K562 (cell line): ENCODE results near the gene SPG21. TPM values are rescaled to one million over a fixed set of nuclear protein-coding genes. Genes with fewer than 3 reads are reported as not detected.

Experiments used
- ATAC-seq: fragments of 200-7000 bp; cut with Tn5 transposase; 3 replicates; pipeline ENCODE4 v1.9.1; 2020; ENCODE audit warnings: moderate library complexity
- BruUV-seq: library from RNA; stranded (reverse); fragments of 400-500 nt; replicated peaks from 2 replicates; lab custom pipeline; 2021; lab: Mats Ljungman, UMichigan
- CTCF ChIA-PET: fragments of 300-600 bp; formaldehyde crosslinking; extraction: SDS; loops from one replicate; lab custom pipeline; 2021; ENCODE audit warnings: low intra/inter-chr PET ratio; lab: Yijun Ruan, JAX
- POLR2A ChIA-PET: fragments of 300-600, 350-650 bp; sonication (Branson Sonifier 250); formaldehyde crosslinking; extraction: SDS; loops from one replicate; lab custom pipeline; 2021; ENCODE audit warnings: antibody characterized with exemption, inconsistent platforms; lab: Yijun Ruan, JAX
- DNase-seq, 4 experiments: peaks; one replicate each; pipeline versions ENCODE4 v3.0.0 to v3.0.0-alpha.2; 2011 to 2018; ENCODE audit warnings: low spot score in 3 of 4, mixed read lengths in 3 of 4; ENCODE audit errors: extremely low read depth in 1 of 4
- FAIRE-seq: peaks from 2 replicates; lab custom pipeline; 2011; peaks lifted over from hg19 to GRCh38; lab: Jason Lieb, UNC
- H2AFZ ChIP-seq: 2 replicates; pipeline ENCODE4 v1.6.0; 2011; ENCODE audit warnings: low read depth, low read length, control low read depth, inconsistent platforms
- H3K27ac ChIP-seq: fragments of 200-600 bp; 3 replicates; pipeline ENCODE4 v1.8.0; 2011; ENCODE audit warnings: low read depth, mild to moderate bottlenecking, control low read depth, inconsistent platforms, low read length, moderate library complexity, mixed read lengths; ENCODE audit errors: extremely low read depth
- H3K27me3 ChIP-seq, 2 experiments: fragments of 300-600 bp in 1 of 2; 2 replicates in 1 of 2; 3 replicates in 1 of 2; pipeline versions ENCODE4 v1.6.0 to v1.8.0; 2011; ENCODE audit warnings: inconsistent platforms in 2 of 2, low read length in 2 of 2, mild to moderate bottlenecking in 1 of 2, mixed read lengths in 1 of 2, moderate library complexity in 1 of 2; ENCODE audit not compliant: control insufficient read depth in 2 of 2, insufficient read depth in 2 of 2
- H3K36me3 ChIP-seq: fragments of 300-600 bp; 3 replicates; pipeline ENCODE4 v1.8.0; 2011; ENCODE audit warnings: mild to moderate bottlenecking, low read length, inconsistent platforms; ENCODE audit not compliant: control insufficient read depth, insufficient read depth
- H3K4me1 ChIP-seq, 2 experiments: fragments of 200-600 bp in 1 of 2; replicated peaks in 1 of 2; 2 replicates in 1 of 2; 3 replicates in 1 of 2; pipeline versions ENCODE4 v1.5.1 to v1.8.0; 2011; ENCODE audit warnings: inconsistent platforms in 2 of 2, low read length in 2 of 2, mild to moderate bottlenecking in 1 of 2, mixed read lengths in 1 of 2, moderate library complexity in 1 of 2; ENCODE audit not compliant: control insufficient read depth in 2 of 2, insufficient read depth in 2 of 2
- H3K4me2 ChIP-seq: 2 replicates; pipeline ENCODE4 v1.6.1; 2011; ENCODE audit warnings: low read length, control low read depth, inconsistent platforms, mixed read lengths; ENCODE audit not compliant: insufficient read depth
- H3K4me3 ChIP-seq: fragments of 200-600 bp; sonication (generic), shearing (Covaris generic); 2 replicates; pipeline ENCODE4 v1.5.1; 2016; ENCODE audit warnings: control low read depth, inconsistent platforms
- H3K79me2 ChIP-seq: fragments of 200-600 bp; 3 replicates; pipeline ENCODE4 v1.8.0; 2011; ENCODE audit warnings: low read length, inconsistent platforms; ENCODE audit not compliant: control insufficient read depth, insufficient read depth
- H3K9ac ChIP-seq, 2 experiments: 2 replicates each; pipeline versions ENCODE4 v1.6.0 to v1.6.1; 2011; ENCODE audit warnings: low read depth in 2 of 2, low read length in 2 of 2, control low read depth in 1 of 2, inconsistent platforms in 1 of 2, mild to moderate bottlenecking in 1 of 2, mixed read lengths in 1 of 2; ENCODE audit not compliant: insufficient read depth in 1 of 2
- H3K9me1 ChIP-seq: one replicate; pipeline ENCODE4 v1.6.0; 2011; ENCODE audit warnings: inconsistent platforms, mild to moderate bottlenecking, low read length, moderate library complexity; ENCODE audit not compliant: control insufficient read depth, insufficient read depth
- H3K9me3 ChIP-seq: replicated peaks from 2 replicates; pipeline ENCODE4 v1.5.1; 2011; ENCODE audit warnings: low read depth, low read length, inconsistent platforms; ENCODE audit not compliant: control insufficient read depth, insufficient read depth
- H4K20me1 ChIP-seq: replicated peaks from 2 replicates; pipeline ENCODE4 v1.6.1; 2011; ENCODE audit warnings: low read length, inconsistent platforms, mixed read lengths; ENCODE audit not compliant: control insufficient read depth, insufficient read depth
- BHLHE40 ChIP-seq: IDR thresholded peaks from 2 replicates; pipeline ENCODE4 v1.6.1; 2011; ENCODE audit warnings: low read length, improper control_type of control experiment
- CBX5 ChIP-seq: IDR thresholded peaks from 2 replicates; pipeline ENCODE4 v1.6.1; 2014; ENCODE audit warnings: low read depth, borderline replicate concordance
- DNMT1 ChIP-seq: fragments of 450-650 bp; IDR thresholded peaks from 2 replicates; pipeline ENCODE4 v1.6.1; 2016; ENCODE audit warnings: antibody characterized with exemption, mild to moderate bottlenecking
- EP300 ChIP-seq: IDR thresholded peaks from 2 replicates; pipeline ENCODE4 v1.6.1; 2012; ENCODE audit warnings: low read length, improper control_type of control experiment
- JUN ChIP-seq, 2 experiments: sonication (generic) in 1 of 2; formaldehyde crosslinking in 1 of 2; IDR thresholded peaks; 2 replicates each; pipeline versions ENCODE4 v1.6.1 to v1.8.0; 2012 to 2022; ENCODE audit warnings: borderline replicate concordance in 2 of 2, mild to moderate bottlenecking in 2 of 2, improper control_type of control experiment in 1 of 2, low read depth in 1 of 2, low read length in 1 of 2, missing genetic modification reagents in 1 of 2
- NFIC ChIP-seq: fragments of 450-650 bp; IDR thresholded peaks from 2 replicates; pipeline ENCODE4 v1.6.1; 2017; ENCODE audit warnings: mild to moderate bottlenecking, inconsistent platforms
- POLR2G ChIP-seq: fragments of 200-400 bp; formaldehyde crosslinking; IDR thresholded peaks from 2 replicates; pipeline ENCODE4 v1.6.1; 2017; ENCODE audit warnings: low read depth, mild to moderate bottlenecking, antibody characterized with exemption, low read length, moderate library complexity
- STAT5A ChIP-seq: IDR thresholded peaks from 2 replicates; pipeline ENCODE4 v1.6.1; 2012; ENCODE audit warnings: low read length, inconsistent platforms, borderline replicate concordance
- TCF7 ChIP-seq: sonication (generic); IDR thresholded peaks from 2 replicates; pipeline ENCODE4 v1.6.1; 2016; ENCODE audit warnings: antibody characterized with exemption, borderline replicate concordance
- TEAD4 ChIP-seq, 2 experiments: sonication (generic) in 1 of 2; formaldehyde crosslinking in 1 of 2; IDR thresholded peaks; 2 replicates each; pipeline versions ENCODE4 v1.6.1 to v1.8.0; 2012 to 2022; ENCODE audit warnings: borderline replicate concordance in 1 of 2, inconsistent platforms in 1 of 2, low read length in 1 of 2, mild to moderate bottlenecking in 1 of 2, missing genetic modification reagents in 1 of 2
- ZNF174 ChIP-seq: fragments of 250-450 bp; sonication (Bioruptor Pico); IDR thresholded peaks from 2 replicates; pipeline ENCODE4 v1.4.0; 2020; ENCODE audit warnings: mild to moderate bottlenecking
- ZNF778 ChIP-seq: fragments of 450-650 bp; formaldehyde crosslinking; IDR thresholded peaks from 2 replicates; pipeline ENCODE4 v1.4.0; 2020; ENCODE audit warnings: mild to moderate bottlenecking, moderate library complexity
- WGBS: fragments of 100-300 bp; shearing (Covaris generic); methylation state at CpG from one replicate; pipeline ENCODE4 v1.1.6; 2016; ENCODE audit warnings: low coverage, mixed read lengths; ENCODE audit not compliant: insufficient coverage; ENCODE audit errors: missing lambda C conversion rate; 5-methylcytosine and 5-hydroxymethylcytosine counted together
- in situ Hi-C: fragments of 300-500 bp; cut with MboI; formaldehyde crosslinking; loops from 4 replicates; pipeline ENCODE4 v1.15.0; 2018; ENCODE audit warnings: inconsistent platforms, mixed read lengths
- intact Hi-C: fragments of 100-400 bp; cut with micrococcal nuclease; formaldehyde crosslinking; loops from 2 replicates; pipeline ENCODE4 v1.14.2; 2022
- polyA plus RNA-seq, 8 experiments: library from polyadenylated mRNA; depleted of rRNA in 4 of 8; stranded (reverse) in 5 of 8; unstranded in 3 of 8; fragments of >200 nt; fragmentation: Nextera tagmentation in 2 of 8; fragmentation: Illumina TruSeq in 1 of 8; extraction: Ambion mirVana in 2 of 8; extraction: Trizol in 1 of 8; gene quantifications; 2 replicates each; pipeline versions ENCODE4 v1.2.1 to v1.2.3, GENCODE V29; 2011 to 2014; ENCODE audit warnings: inconsistent platforms in 1 of 8, missing spikeins in 1 of 8
- total RNA-seq, 7 experiments: library from RNA; depleted of rRNA in 6 of 7; stranded (reverse); fragments of >200 nt in 6 of 7; fragmentation: Illumina TruSeq in 2 of 7; extraction: Trizol in 2 of 7; gene quantifications; 2 replicates each; pipeline versions ENCODE4 v1.2.1 to v1.2.3, GENCODE V29; 2011 to 2021; ENCODE audit warnings: low replicate concordance in 1 of 7
- TF ChIP-seq, protein P1 (sequence below): sonication (generic); formaldehyde crosslinking; IDR thresholded peaks from 2 replicates; pipeline ENCODE4 v1.8.0; 2022; ENCODE audit warnings: mild to moderate bottlenecking, missing genetic modification reagents, borderline replicate concordance
- TF ChIP-seq, protein P2 (sequence below): sonication (generic); formaldehyde crosslinking; IDR thresholded peaks from 2 replicates; pipeline ENCODE4 v1.5.0; 2020; ENCODE audit warnings: missing genetic modification reagents
- TF ChIP-seq, protein P3 (sequence below): fragments of 250-450 bp; sonication (Bioruptor Pico); IDR thresholded peaks from 2 replicates; pipeline ENCODE4 v1.4.0; 2020; ENCODE audit warnings: mild to moderate bottlenecking, moderate library complexity

SPG21 gene
- total and polyA plus RNA-seq, 9 of the 15 experiments (the other 6 are each of a cell fraction or from before 2014, with no cell fraction given), result 22.8 to 98.8 (median 65.1) TPM

DNA sequence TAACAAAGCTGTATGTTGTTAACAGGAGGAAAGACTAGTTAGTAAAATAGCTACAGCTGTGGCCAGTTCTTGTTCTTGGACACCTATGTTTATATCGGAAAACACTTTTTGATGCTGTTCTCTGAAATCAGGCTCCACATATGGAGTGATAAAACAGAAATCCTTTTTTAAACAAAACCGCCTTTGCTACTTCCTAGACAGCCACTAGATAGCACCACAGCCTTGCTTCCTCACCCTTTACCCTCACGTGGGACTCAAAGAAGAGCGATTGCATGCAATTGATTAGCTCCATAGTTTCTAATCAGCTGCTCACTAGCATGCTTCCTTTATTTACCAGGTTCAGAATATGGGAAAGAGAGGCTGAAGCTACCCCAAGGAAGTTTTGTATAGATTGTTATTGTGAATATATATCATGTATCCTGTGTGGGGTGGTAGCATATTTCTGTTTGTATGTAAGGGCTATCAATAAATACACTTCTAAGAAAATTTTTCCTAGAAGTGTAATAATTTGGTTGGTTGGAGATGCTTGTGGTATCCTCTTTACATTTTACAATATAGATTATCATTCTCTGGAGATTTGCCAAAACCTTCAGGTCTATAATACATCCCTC, 44.0 kb upstream of the SPG21 start:
- H3K9ac ChIP-seq, result no peak overlapping the region
- no peak overlapping the region for H3K27ac ChIP-seq
- H3K9me3 ChIP-seq, result no peaks in the 10 kb centered on the region
- peaks cover 6% of the 10 kb centered on the region for H3K79me2 ChIP-seq
- H3K9me1 ChIP-seq, result no peaks in the 10 kb centered on the region
- H3K4me1 ChIP-seq, result peaks cover 3 to 7% of the 10 kb centered on the region in 2 experiments; a peak in 3 of 5 replicates
- FAIRE-seq (peak; percentile 64), ATAC-seq (peak; percentile 59), DNase-seq (peak; percentile 27 to 53 (median 44))
- no peak overlapping the region for H3K4me2 ChIP-seq
- H3K36me3 ChIP-seq, result no peaks in the 10 kb centered on the region
- no peaks in the 10 kb centered on the region for H4K20me1 ChIP-seq
- WGBS, result 0% methylated on average over 4 of the region's 4 CpGs
- CTCF ChIA-PET, result interaction anchor here (0.6 to 2.9 kb wide), 8 partner anchors 9 to 351 kb away, joined by 3 to 17 read pairs (median 4); no protein-coding TSS in a partner anchor
- no peak overlapping the region for H3K4me3 ChIP-seq
- H3K27me3 ChIP-seq, result peaks cover 0 to 5% of the 10 kb centered on the region in 2 experiments; a peak in 1 of 5 replicates
- in situ Hi-C loops (loop anchor here (10.0 kb wide), 1 partner anchor 299 kb away; no protein-coding TSS in a partner anchor), intact Hi-C loops (loop anchor here (2.0 to 10.0 kb wide), 5 partner anchors 54 to 351 kb away; no protein-coding TSS in a partner anchor)
- POLR2A ChIA-PET, result interaction anchor here (0.6 to 1.4 kb wide), 2 partner anchors 44 to 271 kb away, joined by 4 to 9 read pairs; partner anchors contain the start of gene RNU5B-1
- no TSS peak for BruUV-seq
- H2AFZ ChIP-seq, result peak overlapping the region; percentile 55
- TF ChIP-seq DNMT1 (no peak), STAT5A (no peak), NFIC (peak; percentile 32; the same call in 1 of the 2 replicates), ZNF174 (CRISPR knock-in tag) (no peak), ZNF778 (CRISPR knock-in tag) (no peak), CBX5 (no peak), EP300 (no peak), TEAD4 (IDR thresholded peaks at IDR 0.05; ENCODE audit: low read length) (no peak), TEAD4 (CRISPR knock-in tag; IDR thresholded peaks at IDR 0.05; ENCODE audit: borderline replicate concordance) (no peak), JUN (IDR thresholded peaks at IDR 0.05; ENCODE audit: borderline replicate concordance, low read depth, low read length) (no peak), JUN (CRISPR knock-in tag; IDR thresholded peaks at IDR 0.05; ENCODE audit: borderline replicate concordance) (no peak), POLR2G (no peak), TCF7 (no peak), BHLHE40 (peak; percentile 79)
- TF ChIP-seq, protein P1, sequence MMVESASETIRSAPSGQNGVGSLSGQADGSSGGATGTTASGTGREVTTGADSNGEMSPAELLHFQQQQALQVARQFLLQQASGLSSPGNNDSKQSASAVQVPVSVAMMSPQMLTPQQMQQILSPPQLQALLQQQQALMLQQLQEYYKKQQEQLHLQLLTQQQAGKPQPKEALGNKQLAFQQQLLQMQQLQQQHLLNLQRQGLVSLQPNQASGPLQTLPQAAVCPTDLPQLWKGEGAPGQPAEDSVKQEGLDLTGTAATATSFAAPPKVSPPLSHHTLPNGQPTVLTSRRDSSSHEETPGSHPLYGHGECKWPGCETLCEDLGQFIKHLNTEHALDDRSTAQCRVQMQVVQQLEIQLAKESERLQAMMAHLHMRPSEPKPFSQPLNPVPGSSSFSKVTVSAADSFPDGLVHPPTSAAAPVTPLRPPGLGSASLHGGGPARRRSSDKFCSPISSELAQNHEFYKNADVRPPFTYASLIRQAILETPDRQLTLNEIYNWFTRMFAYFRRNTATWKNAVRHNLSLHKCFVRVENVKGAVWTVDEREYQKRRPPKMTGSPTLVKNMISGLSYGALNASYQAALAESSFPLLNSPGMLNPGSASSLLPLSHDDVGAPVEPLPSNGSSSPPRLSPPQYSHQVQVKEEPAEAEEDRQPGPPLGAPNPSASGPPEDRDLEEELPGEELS, result no peak
- TF ChIP-seq, protein P2, sequence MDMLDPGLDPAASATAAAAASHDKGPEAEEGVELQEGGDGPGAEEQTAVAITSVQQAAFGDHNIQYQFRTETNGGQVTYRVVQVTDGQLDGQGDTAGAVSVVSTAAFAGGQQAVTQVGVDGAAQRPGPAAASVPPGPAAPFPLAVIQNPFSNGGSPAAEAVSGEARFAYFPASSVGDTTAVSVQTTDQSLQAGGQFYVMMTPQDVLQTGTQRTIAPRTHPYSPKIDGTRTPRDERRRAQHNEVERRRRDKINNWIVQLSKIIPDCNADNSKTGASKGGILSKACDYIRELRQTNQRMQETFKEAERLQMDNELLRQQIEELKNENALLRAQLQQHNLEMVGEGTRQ, result peak; percentile 75
- TF ChIP-seq, protein P3, sequence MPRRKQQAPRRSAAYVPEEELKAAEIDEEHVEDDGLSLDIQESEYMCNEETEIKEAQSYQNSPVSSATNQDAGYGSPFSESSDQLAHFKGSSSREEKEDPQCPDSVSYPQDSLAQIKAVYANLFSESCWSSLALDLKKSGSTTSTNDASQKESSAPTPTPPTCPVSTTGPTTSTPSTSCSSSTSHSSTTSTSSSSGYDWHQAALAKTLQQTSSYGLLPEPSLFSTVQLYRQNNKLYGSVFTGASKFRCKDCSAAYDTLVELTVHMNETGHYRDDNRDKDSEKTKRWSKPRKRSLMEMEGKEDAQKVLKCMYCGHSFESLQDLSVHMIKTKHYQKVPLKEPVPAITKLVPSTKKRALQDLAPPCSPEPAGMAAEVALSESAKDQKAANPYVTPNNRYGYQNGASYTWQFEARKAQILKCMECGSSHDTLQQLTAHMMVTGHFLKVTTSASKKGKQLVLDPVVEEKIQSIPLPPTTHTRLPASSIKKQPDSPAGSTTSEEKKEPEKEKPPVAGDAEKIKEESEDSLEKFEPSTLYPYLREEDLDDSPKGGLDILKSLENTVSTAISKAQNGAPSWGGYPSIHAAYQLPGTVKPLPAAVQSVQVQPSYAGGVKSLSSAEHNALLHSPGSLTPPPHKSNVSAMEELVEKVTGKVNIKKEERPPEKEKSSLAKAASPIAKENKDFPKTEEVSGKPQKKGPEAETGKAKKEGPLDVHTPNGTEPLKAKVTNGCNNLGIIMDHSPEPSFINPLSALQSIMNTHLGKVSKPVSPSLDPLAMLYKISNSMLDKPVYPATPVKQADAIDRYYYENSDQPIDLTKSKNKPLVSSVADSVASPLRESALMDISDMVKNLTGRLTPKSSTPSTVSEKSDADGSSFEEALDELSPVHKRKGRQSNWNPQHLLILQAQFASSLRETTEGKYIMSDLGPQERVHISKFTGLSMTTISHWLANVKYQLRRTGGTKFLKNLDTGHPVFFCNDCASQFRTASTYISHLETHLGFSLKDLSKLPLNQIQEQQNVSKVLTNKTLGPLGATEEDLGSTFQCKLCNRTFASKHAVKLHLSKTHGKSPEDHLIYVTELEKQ (CRISPR knock-in tag), result no peak
